Activated CD8-positive, alpha-beta T cell treated with anti-CD3 and anti-CD28 coated beads, Interleukin-2, amount 10 ng/mL, durations not matched to agents 7 days and 5 days (primary cell): ENCODE measurements around the gene FAHD2A. TPM values are rescaled to one million over a fixed set of nuclear protein-coding genes. Genes with fewer than 3 reads are reported as not detected.
A peak's percentile ranks its signal among the peaks of the same experiment; 100 is the strongest.
"Not testable (repeated sequence)": the region's sequence is repeated elsewhere in the genome, so short reads cannot be mapped to it uniquely, and the experiment has no call there.

Experiments
- ATAC-seq: fragments of 150-1000 bp; cut with Tn5 transposase; one replicate; pipeline ENCODE4 v1.10.0; 2021; ENCODE audit warnings: moderate library complexity
- CTCF ChIA-PET: fragments of 350-600 bp; sonication (Branson Sonifier 250); formaldehyde crosslinking; loops from one replicate; lab custom pipeline; 2021; ENCODE audit warnings: antibody characterized with exemption; lab: Charles Lee
- POLR2A ChIA-PET: fragments of 350-600 bp; sonication (Branson Sonifier 250); formaldehyde crosslinking; loops from one replicate; lab custom pipeline; 2021; ENCODE audit warnings: antibody characterized with exemption; lab: Charles Lee
- DNase-seq: peaks from one replicate; pipeline ENCODE4 v3.0.0-alpha.2; 2020
- H3K27ac Mint-ChIP-seq: one replicate; pipeline ENCODE4 v1.8.0; 2021; ENCODE audit warnings: mild to moderate bottlenecking, mixed read lengths
- H3K27me3 Mint-ChIP-seq: one replicate; pipeline ENCODE4 v1.8.0; 2021; ENCODE audit warnings: low read depth, mixed read lengths
- H3K36me3 Mint-ChIP-seq: one replicate; pipeline ENCODE4 v1.8.0; 2021; ENCODE audit warnings: low read depth, mixed read lengths
- H3K4me1 Mint-ChIP-seq: one replicate; pipeline ENCODE4 v1.8.0; 2021; ENCODE audit warnings: low read depth, mixed read lengths
- H3K4me3 Mint-ChIP-seq: one replicate; pipeline ENCODE4 v1.8.0; 2021; ENCODE audit warnings: mild to moderate bottlenecking, mixed read lengths
- H3K9me3 Mint-ChIP-seq: one replicate; pipeline ENCODE4 v1.8.0; 2022; ENCODE audit warnings: mixed read lengths; ENCODE audit not compliant: insufficient read depth
- total RNA-seq, 2 experiments: library from RNA; stranded (reverse); gene quantifications; one replicate each; pipeline ENCODE4 v1.2.3, GENCODE V29; 2021

The FAHD2A gene
- total RNA-seq, 2 experiments from 2014 or later: 29.2 to 30.5 TPM

DNA sequence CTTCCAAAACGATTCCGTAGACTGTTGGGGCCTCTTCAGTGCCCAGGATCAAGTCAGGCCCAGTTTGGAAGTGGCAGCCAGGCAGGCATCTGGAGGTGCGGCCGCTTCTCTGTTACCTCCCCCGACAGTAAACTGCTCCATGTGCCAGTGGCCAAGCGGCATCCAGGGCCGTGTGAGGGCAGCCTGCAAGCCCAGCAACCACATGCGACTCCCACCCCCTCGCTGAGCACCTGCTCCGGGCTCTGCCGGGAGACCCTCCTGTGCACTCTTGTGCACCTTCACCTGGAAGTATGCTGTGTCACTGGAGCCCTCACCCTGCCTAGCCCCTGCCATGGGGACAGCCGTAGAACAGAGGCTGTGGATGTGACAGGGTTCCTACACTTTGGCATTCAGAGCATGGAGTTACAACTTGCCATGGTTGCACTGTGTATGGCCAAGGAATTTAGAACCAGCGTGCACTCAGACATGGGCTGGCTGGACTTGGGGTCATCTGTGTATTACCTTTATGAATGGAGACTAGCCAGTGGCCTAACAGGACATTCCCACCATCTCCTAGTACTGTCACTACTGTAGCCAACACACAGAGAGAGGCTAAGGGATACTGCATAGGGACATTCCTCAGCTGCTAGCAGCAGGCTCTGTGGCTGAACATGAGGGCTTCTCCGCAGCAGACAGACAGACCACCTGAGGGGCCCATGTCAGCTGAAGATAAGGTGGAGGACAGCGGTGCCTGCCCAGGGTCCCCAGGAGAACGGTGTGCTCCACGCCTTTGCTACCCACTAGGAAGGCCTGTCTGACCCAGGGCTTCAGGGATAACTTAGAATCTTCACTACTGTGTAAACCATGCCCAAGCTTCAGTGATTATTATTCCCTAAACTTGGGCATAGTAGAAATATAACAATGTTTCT lies 25.0 kb upstream of the FAHD2A start:
- Mint-ChIP-seq H3K4me3 (no peak overlapping the region), H3K27ac (no peak overlapping the region), H3K4me1 (peaks cover 7% of the 10 kb centered on the region), H3K9me3 (no peaks in the 10 kb centered on the region), H3K36me3 (no peaks in the 10 kb centered on the region), H3K27me3 (peaks cover 1% of the 10 kb centered on the region)
- DNase-seq (no peak), ATAC-seq (no peak)
- POLR2A ChIA-PET: no interaction called here
- CTCF ChIA-PET: no interaction called here

DNA sequence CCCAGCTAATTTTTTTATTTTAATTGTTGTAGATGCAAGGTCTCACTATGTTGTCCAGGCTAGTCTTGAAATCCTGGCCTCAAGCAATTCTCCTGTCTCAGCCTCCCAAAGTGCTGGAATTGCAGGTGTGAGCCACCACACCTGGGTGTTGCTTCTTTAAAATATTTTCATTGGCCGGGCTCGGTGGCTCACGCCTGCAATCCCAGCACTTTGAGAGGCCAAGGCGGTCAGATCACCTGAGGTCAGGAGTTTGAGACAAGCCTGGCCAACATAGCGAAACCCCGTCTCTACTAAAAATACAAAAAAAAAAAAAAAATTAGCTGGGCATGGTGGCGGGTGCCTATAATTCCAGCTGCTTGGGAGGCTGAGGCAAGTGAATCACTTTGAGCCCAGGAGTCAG lies 24.2 kb upstream of the FAHD2A start:
- H3K27ac Mint-ChIP-seq, H3K9me3 Mint-ChIP-seq, H3K27me3 Mint-ChIP-seq, H3K4me3 Mint-ChIP-seq, H3K36me3 Mint-ChIP-seq, DNase-seq, ATAC-seq, H3K4me1 Mint-ChIP-seq, CTCF ChIA-PET: not testable (repeated sequence)
- POLR2A ChIA-PET: interaction anchor here (0.6 kb wide), 1 partner anchor 457 kb away, joined by 3 read pairs; no protein-coding TSS in a partner anchor

DNA sequence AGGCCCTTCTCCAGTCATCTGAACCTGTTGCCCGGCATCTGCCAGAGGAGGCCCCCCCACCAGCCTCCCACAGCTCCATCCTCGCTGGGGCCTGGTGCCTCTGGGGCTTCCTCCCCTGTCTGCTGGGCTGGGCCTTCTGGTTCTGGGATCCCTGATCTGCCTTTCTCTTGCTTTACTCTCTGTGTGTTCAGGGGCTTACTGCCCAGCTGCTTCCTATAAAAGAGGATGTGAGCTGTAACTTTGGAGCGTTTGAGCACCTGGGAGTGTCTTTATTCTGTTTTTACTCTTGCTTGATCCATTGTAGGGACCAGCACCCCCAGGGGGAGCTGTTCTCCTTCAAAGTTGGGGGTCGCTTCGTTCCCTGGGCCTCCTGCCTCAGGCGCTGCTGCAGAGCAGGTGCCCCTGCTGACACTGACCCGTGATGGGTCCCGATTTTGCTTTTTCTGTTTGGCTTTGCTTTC lies 23.1 kb upstream of the FAHD2A start:
- no peaks in the 10 kb centered on the region for H3K9me3 Mint-ChIP-seq
- DNase-seq: no peak
- peak; percentile 38 for ATAC-seq
- no peaks in the 10 kb centered on the region for H3K36me3 Mint-ChIP-seq
- H3K27ac Mint-ChIP-seq: no peak overlapping the region
- no peak overlapping the region for H3K4me3 Mint-ChIP-seq
- H3K27me3 Mint-ChIP-seq: no peaks in the 10 kb centered on the region
- CTCF ChIA-PET: interaction anchor here (1.6 to 1.8 kb wide), 2 partner anchors 10 to 24 kb away, joined by 3 to 11 read pairs; partner anchors contain the start of gene FAHD2A
- H3K4me1 Mint-ChIP-seq: peaks cover 7% of the 10 kb centered on the region
- POLR2A ChIA-PET: no interaction called here

DNA sequence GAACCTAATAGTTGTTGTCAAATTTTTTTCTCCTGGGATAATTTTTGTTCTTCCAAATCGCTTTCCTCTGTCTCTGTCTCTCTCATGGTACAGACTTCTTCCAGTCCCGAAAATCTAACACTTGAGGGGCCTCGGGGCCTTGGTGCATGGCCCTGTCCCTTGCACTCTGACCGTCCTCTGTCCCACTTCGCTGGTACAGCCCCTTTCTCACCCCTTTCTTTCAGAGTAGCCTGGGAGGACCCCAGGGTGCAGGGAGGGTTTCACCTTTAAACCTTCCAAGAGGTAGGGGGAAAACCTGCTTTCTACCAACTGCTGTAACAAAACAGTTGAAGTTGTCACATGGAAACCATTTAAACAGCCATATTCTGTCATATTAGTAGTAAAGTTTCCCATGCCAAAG lies 22.2 kb upstream of the FAHD2A start:
- no peaks in the 10 kb centered on the region for H3K36me3 Mint-ChIP-seq
- ATAC-seq: no peak
- H3K27me3 Mint-ChIP-seq: no peaks in the 10 kb centered on the region
- ChIA-PET POLR2A (no interaction called here), CTCF (interaction anchor here (1.6 to 1.8 kb wide), 2 partner anchors 9 to 23 kb away, joined by 3 to 11 read pairs; partner anchors contain the start of gene FAHD2A)
- H3K9me3 Mint-ChIP-seq: no peaks in the 10 kb centered on the region
- H3K4me1 Mint-ChIP-seq: peaks cover under 1% of the 10 kb centered on the region
- H3K4me3 Mint-ChIP-seq: no peak overlapping the region
- no peak overlapping the region for H3K27ac Mint-ChIP-seq
- DNase-seq: no peak

DNA sequence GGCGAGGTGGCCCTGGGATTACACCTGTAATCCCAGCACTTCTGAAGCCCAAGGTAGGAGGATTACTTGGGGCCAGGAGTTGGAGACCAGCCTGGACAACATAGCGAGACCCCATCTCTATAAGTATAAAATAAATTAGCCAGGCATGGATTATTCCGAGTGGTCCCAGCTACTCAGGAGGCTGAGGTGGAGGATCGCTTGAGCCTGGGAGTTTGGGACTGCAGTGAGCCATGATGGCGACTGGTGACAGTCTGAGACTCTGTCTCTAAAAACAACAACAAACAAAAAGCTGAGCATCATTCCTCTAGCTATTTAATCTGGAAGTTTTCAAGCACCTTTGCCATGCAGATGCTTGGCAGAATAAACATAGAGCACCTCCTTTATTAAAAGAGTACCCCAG lies 21.8 kb upstream of the FAHD2A start:
- Mint-ChIP-seq H3K27me3 (no peaks in the 10 kb centered on the region), H3K4me3 (no peak overlapping the region), H3K4me1 (no peaks in the 10 kb centered on the region), H3K9me3 (no peaks in the 10 kb centered on the region), H3K36me3 (no peaks in the 10 kb centered on the region), H3K27ac (no peak overlapping the region)
- CTCF ChIA-PET: no interaction called here
- ATAC-seq: no peak
- DNase-seq: no peak
- POLR2A ChIA-PET: no interaction called here

DNA sequence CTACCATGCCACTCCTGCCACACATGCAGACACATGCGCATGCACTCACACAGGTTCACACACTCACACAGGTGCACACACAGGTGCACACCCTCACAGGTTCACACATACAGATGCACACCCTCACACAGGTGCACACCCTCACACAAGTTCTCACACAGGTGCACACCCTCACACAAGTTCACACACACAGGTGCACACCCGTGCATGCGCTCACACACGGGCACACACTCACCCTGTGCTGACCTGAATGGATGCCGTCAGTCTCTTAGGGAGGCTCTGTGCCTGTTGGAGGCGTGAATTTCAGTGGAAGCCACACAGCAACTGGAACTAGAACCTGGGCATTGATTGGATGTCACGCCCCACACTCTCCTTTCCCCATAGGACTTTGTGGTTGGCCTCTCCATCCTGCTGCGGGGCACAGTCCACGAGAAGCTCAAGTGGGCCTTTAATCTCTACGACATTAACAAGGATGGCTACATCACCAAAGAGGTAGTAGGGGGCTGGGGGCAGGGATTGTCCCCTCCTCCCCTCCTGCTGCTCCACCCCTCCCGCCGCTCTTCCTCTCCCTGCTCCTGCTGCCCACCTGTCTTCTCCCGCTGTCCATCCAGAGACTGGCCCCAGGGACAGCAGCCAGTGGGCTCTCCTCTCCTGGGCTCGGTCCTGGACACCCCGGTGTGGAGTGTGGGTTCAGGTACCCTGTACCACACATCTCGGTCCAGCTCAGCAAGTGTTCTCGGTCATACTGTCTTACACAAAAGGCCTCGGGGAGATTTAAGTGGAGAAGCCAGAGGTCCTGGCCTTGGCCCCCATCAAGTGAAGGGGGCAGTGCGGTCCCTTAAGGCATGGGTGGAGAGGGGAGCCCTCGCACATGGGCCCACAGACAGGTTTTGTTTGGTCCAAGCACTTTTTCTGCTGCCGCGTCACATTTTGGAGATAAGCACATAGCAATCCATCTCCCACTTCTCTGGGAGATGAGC lies 21.0 kb upstream of the FAHD2A start:
- ChIA-PET CTCF (no interaction called here), POLR2A (no interaction called here)
- ATAC-seq: no peak
- Mint-ChIP-seq H3K27me3 (no peaks in the 10 kb centered on the region), H3K4me3 (no peak overlapping the region), H3K9me3 (no peaks in the 10 kb centered on the region), H3K36me3 (no peaks in the 10 kb centered on the region), H3K4me1 (no peaks in the 10 kb centered on the region), H3K27ac (no peak overlapping the region)
- no peak for DNase-seq

DNA sequence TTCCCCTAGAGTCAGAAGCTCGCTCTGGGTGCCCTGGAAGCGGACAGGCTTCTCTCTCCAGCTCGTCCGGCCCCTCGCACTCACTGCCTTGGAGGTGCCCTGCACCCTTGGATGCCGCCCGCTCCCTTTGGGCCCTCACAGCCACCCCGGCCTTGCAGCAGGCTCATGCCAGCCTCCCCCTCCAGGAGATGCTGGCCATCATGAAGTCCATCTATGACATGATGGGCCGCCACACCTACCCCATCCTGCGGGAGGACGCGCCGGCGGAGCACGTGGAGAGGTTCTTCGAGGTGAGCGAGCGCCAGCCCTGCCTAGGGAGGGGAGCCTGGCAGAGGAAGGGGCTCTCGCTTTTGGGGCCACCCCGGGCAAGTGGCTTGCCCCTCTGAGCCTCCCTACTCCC lies 20.3 kb upstream of the FAHD2A start:
- DNase-seq (no peak), ATAC-seq (no peak)
- H3K4me1 Mint-ChIP-seq: no peaks in the 10 kb centered on the region
- H3K9me3 Mint-ChIP-seq: no peaks in the 10 kb centered on the region
- no peaks in the 10 kb centered on the region for H3K36me3 Mint-ChIP-seq
- ChIA-PET POLR2A (no interaction called here), CTCF (no interaction called here)
- no peak overlapping the region for H3K27ac Mint-ChIP-seq
- no peak overlapping the region for H3K4me3 Mint-ChIP-seq
- no peaks in the 10 kb centered on the region for H3K27me3 Mint-ChIP-seq

DNA sequence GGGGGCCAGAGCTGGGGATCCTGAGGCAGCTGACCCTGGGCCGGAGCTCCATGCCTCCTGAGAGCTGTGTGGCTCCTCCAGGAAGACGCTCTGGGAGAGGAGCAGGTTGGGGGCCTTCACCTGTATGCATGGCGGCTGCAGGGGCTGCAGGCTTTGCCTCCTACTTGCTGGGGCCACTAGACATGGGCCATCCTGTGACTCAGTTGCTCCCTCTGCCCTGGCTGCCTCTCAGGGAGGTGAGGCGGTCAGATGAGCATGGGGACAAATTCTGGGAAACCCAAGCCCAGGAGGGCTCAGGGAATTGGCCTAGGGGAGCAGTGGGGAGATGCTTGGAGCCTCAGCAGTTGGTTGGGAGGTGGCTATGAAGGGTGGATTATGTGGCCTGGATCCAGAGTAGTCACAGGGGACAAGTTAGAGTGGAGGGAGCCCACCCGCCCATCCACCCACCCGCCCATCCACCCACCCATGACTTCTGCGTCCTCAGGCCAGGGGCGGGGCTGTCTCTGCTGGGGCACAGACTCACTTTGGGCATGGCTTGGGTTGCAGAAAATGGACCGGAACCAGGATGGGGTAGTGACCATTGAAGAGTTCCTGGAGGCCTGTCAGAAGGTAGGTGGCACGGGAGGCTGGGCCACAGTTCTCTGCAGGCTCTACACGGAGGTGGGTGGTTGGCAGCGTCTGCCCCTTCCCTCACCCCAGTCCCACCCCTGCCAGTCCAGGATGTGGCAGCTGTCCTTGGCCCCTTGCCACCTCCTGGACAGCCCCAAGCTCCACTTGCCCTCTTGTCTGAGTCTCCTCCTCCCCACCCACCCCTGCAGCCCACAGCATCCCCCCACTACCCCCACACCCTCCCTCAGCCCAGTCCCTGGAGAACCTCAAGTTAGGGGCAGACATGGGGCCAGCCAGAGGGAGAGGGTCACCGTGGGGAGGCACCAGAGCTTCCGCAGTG lies 19.5 kb upstream of the FAHD2A start:
- DNase-seq: no peak
- Mint-ChIP-seq H3K27ac (no peak overlapping the region), H3K9me3 (no peaks in the 10 kb centered on the region), H3K4me3 (no peak overlapping the region), H3K36me3 (no peaks in the 10 kb centered on the region), H3K27me3 (no peaks in the 10 kb centered on the region), H3K4me1 (no peaks in the 10 kb centered on the region)
- POLR2A ChIA-PET: no interaction called here
- no peak for ATAC-seq
- CTCF ChIA-PET: no interaction called here

DNA sequence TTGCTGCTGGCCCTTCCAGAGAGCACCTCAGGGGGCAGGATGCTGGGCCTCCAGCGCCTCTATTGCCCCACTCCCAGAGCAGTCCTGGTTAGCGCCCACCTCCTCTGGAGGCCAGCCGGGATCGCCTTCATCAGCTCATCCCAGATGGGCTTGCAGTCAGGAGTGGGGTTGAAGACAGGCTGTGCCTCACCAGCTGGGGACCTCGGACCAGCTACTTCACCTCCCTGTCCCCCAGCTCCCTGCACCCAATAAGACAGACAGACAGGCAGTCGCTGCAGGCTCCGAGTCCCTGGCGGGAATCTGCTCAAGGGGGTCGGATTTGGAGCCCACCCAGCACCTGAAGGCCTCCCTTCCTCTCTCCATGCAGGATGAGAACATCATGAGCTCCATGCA lies 18.9 kb upstream of the FAHD2A start:
- Mint-ChIP-seq H3K4me1 (no peaks in the 10 kb centered on the region), H3K27me3 (no peaks in the 10 kb centered on the region), H3K4me3 (no peak overlapping the region), H3K9me3 (no peaks in the 10 kb centered on the region), H3K27ac (no peak overlapping the region), H3K36me3 (no peaks in the 10 kb centered on the region)
- ATAC-seq (no peak), DNase-seq (no peak)
- CTCF ChIA-PET: no interaction called here
- POLR2A ChIA-PET: no interaction called here

DNA sequence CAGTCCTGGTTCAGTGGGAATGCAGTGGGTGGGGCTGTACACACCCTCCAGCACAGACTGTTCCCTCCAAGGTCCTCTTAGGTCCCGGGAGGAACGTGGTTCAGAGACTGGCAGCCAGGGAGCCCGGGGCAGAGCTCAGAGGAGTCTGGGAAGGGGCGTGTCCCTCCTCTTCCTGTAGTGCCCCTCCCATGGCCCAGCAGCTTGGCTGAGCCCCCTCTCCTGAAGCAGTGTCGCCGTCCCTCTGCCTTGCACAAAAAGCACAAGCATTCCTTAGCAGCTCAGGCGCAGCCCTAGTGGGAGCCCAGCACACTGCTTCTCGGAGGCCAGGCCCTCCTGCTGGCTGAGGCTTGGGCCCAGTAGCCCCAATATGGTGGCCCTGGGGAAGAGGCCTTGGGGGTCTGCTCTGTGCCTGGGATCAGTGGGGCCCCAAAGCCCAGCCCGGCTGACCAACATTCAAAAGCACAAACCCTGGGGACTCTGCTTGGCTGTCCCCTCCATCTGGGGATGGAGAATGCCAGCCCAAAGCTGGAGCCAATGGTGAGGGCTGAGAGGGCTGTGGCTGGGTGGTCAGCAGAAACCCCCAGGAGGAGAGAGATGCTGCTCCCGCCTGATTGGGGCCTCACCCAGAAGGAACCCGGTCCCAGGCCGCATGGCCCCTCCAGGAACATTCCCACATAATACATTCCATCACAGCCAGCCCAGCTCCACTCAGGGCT lies 17.5 kb upstream of the FAHD2A start:
- DNase-seq (no peak), ATAC-seq (no peak)
- H3K27ac Mint-ChIP-seq: no peak overlapping the region
- H3K4me1 Mint-ChIP-seq: no peaks in the 10 kb centered on the region
- CTCF ChIA-PET: no interaction called here
- H3K4me3 Mint-ChIP-seq: no peak overlapping the region
- H3K27me3 Mint-ChIP-seq: no peaks in the 10 kb centered on the region
- H3K36me3 Mint-ChIP-seq: no peaks in the 10 kb centered on the region
- no peaks in the 10 kb centered on the region for H3K9me3 Mint-ChIP-seq
- POLR2A ChIA-PET: interaction anchor here (0.6 kb wide), 1 partner anchor 33 kb away, joined by 3 read pairs; no protein-coding TSS in a partner anchor
